ENCODE results near the gene INTS3. TPM values are rescaled to one million over a fixed set of nuclear protein-coding genes. Genes with fewer than 3 reads are reported as not detected.

INTS3 gene
- total and polyA plus RNA-seq, 8 donors, result 50.5 to 131 (median 111) TPM

DNA sequence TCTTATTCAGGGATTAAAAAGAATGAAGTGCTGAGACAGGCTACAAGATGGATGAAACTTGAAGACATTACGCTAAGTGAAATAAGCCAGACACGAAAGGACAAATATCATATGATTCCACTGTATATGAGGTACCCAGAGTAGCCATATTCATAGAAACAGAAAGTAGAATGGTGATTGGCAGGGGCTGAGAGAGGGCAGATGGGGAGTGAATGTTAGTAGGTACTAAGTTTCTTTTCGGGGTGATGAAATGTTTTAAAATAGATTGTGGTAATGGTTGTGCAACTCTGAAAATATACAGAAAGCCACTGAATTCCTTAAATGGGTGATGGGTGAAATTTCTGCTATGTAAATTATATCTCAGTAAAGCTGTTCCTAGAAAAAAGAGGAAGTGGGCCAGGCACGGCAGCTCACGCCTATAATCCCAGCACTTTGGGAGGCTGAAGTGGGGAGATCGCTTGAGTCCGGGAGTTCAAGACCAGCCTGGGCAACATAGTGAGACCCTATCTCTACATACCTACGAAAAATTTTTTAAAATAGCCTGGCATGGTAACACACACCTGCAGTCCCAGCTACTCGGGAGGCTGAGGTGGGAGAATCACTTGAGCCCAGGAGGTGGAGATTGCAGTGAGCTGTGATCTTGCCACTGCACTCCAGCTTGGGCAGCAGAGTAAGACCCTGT, 63.3 kb downstream of the INTS3 start:
- H3K4me3 ChIP-seq, result peak overlapping the region; percentile 1 to 23
- intact Hi-C loops (cut with DNase I), result loop anchor here in 1 of 2 donors (10.0 kb wide), 1 partner anchor 194 kb away; the partner anchor contains the start of gene RAB13

DNA sequence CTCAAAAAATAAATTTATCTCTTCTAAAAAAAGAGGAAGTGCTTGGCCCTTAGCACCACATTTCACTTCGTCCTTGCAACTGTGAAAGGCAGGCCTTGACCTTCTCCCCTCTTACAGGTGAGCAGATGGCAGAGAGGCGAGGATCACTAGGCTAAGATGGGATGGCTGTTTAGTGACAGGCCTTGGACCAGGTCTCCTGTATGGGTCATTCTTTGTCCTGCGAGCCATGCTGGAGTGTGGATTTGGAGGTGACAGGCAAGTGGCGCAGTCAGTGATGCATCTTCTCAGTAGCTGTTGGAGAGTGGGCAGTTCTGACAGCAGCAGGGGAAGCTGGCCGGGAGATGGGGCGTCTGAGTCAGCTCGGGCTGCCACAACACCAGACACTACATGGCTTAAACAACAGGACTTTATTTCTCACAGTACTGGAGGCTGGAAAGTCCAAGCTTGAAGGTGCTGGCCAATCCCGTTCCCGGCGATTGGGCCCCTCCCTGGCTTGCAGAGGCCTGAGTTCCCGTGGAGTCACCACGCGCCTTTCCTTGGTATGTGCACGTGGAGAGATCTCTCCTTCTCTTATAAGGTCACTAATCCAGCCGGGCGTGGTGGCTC, 63.9 kb downstream of the INTS3 start:
- Histone ChIP-seq H3K4me3 (no peak overlapping the region), H3K9me3 (no peaks in the 10 kb centered on the region), H3K36me3 (no peaks in the 10 kb centered on the region), H3K27me3 (no peaks in the 10 kb centered on the region), H3K27ac (peak overlapping the region; percentile 83 to 88), H3K4me1 (peaks cover 10 to 36% of the 10 kb centered on the region in 2 donors)
- no peak for DNase-seq
- intact Hi-C loops (cut with DNase I), result loop anchor here in 1 of 2 donors (10.0 kb wide), 1 partner anchor 193 kb away; the partner anchor contains the start of gene RAB13
- peak; percentile 6 for ATAC-seq
- TF ChIP-seq, protein P1, sequence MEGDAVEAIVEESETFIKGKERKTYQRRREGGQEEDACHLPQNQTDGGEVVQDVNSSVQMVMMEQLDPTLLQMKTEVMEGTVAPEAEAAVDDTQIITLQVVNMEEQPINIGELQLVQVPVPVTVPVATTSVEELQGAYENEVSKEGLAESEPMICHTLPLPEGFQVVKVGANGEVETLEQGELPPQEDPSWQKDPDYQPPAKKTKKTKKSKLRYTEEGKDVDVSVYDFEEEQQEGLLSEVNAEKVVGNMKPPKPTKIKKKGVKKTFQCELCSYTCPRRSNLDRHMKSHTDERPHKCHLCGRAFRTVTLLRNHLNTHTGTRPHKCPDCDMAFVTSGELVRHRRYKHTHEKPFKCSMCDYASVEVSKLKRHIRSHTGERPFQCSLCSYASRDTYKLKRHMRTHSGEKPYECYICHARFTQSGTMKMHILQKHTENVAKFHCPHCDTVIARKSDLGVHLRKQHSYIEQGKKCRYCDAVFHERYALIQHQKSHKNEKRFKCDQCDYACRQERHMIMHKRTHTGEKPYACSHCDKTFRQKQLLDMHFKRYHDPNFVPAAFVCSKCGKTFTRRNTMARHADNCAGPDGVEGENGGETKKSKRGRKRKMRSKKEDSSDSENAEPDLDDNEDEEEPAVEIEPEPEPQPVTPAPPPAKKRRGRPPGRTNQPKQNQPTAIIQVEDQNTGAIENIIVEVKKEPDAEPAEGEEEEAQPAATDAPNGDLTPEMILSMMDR (IDR thresholded peaks at IDR 0.05), result no peak

More for the DNA sequence above, 63.3 kb downstream of the INTS3 start:
- Histone ChIP-seq H3K27me3 (no peaks in the 10 kb centered on the region), H3K36me3 (no peaks in the 10 kb centered on the region), H3K9me3 (no peaks in the 10 kb centered on the region), H3K27ac (peak overlapping the region; percentile 83 to 88), H3K4me1 (peaks cover 10 to 35% of the 10 kb centered on the region in 2 donors)
- peak; percentile 75 for ATAC-seq
- TF ChIP-seq, protein P1 (IDR thresholded peaks at IDR 0.05), result peak in 1 of 2 donors; percentile 3
- DNase-seq, result peak in 3 of 4 donors; percentile 64 to 77 (median 72)

GRCh38 chr1:153792631-153793041, 64.8 kb downstream of the INTS3 start:
- peaks cover 10 to 44% of the 10 kb centered on the region in 2 donors for H3K4me1 ChIP-seq
- intact Hi-C loops (cut with DNase I), result loop anchor here in 1 of 2 donors (10.0 kb wide), 1 partner anchor 192 kb away; the partner anchor contains the start of gene RAB13
- ATAC-seq, result no peak

GRCh38 chr1:153793261-153793972, 65.6 kb downstream of the INTS3 start:
- intact Hi-C loops (cut with DNase I), result loop anchor here in 1 of 2 donors (10.0 kb wide), 1 partner anchor 191 kb away; the partner anchor contains the start of gene RAB13
- no peak for DNase-seq
- H3K27me3 ChIP-seq, result no peaks in the 10 kb centered on the region
- no peaks in the 10 kb centered on the region for H3K36me3 ChIP-seq
- H3K4me1 ChIP-seq, result peaks cover 10 to 47% of the 10 kb centered on the region in 2 donors
- no peak overlapping the region for H3K4me3 ChIP-seq
- TF ChIP-seq, protein P1 (IDR thresholded peaks at IDR 0.05), result no peak
- H3K27ac ChIP-seq, result no peak overlapping the region
- no peaks in the 10 kb centered on the region for H3K9me3 ChIP-seq
- no peak for ATAC-seq

More at GRCh38 chr1:153792631-153793041, 64.8 kb downstream of the INTS3 start:
- H3K9me3 ChIP-seq, result no peaks in the 10 kb centered on the region
- no peak overlapping the region for H3K4me3 ChIP-seq
- H3K27me3 ChIP-seq, result no peaks in the 10 kb centered on the region
- TF ChIP-seq, protein P1 (IDR thresholded peaks at IDR 0.05), result no peak
- H3K27ac ChIP-seq, result no peak overlapping the region
- no peak for DNase-seq
- no peaks in the 10 kb centered on the region for H3K36me3 ChIP-seq

Data from left lung (tissue), 10 donors.